ENCODE measurements around the gene PSMD3.

GRCh38 chr17:40023590-40024292 lies 43.1 kb downstream of the PSMD3 start:
- TF ChIP-seq REST (IDR thresholded peaks at IDR 0.05; ENCODE audit: low read depth) (no peak), EP300 (IDR thresholded peaks at IDR 0.05; ENCODE audit: borderline replicate concordance) (no peak), EGR1 (IDR thresholded peaks at IDR 0.05) (no peak), CEBPB (IDR thresholded peaks at IDR 0.05) (no peak), RAD21 (IDR thresholded peaks at IDR 0.05; ENCODE audit: low read depth) (no peak), YY1 (IDR thresholded peaks at IDR 0.05; ENCODE audit: low read depth) (no peak), TAF1 (IDR thresholded peaks at IDR 0.05; ENCODE audit: low read depth) (no peak), ZBTB7A (IDR thresholded peaks at IDR 0.05; ENCODE audit: low read depth) (no peak)

Data from Ishikawa (cell line).